Thoracic aorta (tissue), 2 donors: ENCODE results near the gene PEPD. TPM values are rescaled to one million over a fixed set of nuclear protein-coding genes. Genes with fewer than 3 reads are reported as not detected.

Experiments used
- ATAC-seq: fragments of 150-250 bp; one replicate; pipeline ENCODE4 v1.8.0; 2017; ENCODE audit warnings: low read depth; ENCODE audit not compliant: insufficient number of reproducible peaks, low FRiP score
- DNase-seq: peaks from one replicate; pipeline ENCODE4 v3.0.0-alpha.2; 2020; ENCODE audit warnings: low spot score
- H3K27ac ChIP-seq, 2 donors: fragments of 200-600 bp; sonication (generic); 1 replicate in 1 of 2; 2 replicates in 1 of 2; pipeline ENCODE4 v1.5.1; 2016; ENCODE audit warnings: mild to moderate bottlenecking in 2 of 2, moderate library complexity in 2 of 2
- H3K27me3 ChIP-seq: fragments of 200-600 bp; sonication (generic); replicated peaks from 2 replicates; pipeline ENCODE4 v1.6.0; 2016; ENCODE audit warnings: mild to moderate bottlenecking; ENCODE audit not compliant: insufficient read depth
- H3K36me3 ChIP-seq: fragments of 200-600 bp; sonication (generic); one replicate; pipeline ENCODE4 v1.5.1; 2016
- H3K4me1 ChIP-seq, 2 donors: fragments of 200-600 bp; sonication (generic); 1 replicate in 1 of 2; 2 replicates in 1 of 2; pipeline versions ENCODE4 v1.5.1 to v1.6.0; 2016; ENCODE audit warnings: low read depth in 2 of 2, mild to moderate bottlenecking in 1 of 2; ENCODE audit not compliant: control insufficient read depth in 1 of 2
- H3K4me3 ChIP-seq: fragments of 200-600 bp; sonication (generic); 2 replicates; pipeline ENCODE4 v1.5.1; 2016; ENCODE audit warnings: mild to moderate bottlenecking
- H3K9me3 ChIP-seq: fragments of 200-600 bp; sonication (generic); 2 replicates; pipeline ENCODE4 v1.5.1; 2016
- CTCF ChIP-seq: fragments of 200-600 bp; sonication (generic); IDR thresholded peaks from one replicate; pipeline ENCODE4 v1.5.1; 2019; ENCODE audit warnings: antibody characterized with exemption
- total RNA-seq, 2 donors: library from RNA; depleted of rRNA; stranded (reverse); fragments of >200 nt; gene quantifications; one replicate each; pipeline versions ENCODE4 v1.1.0 to v1.2.3, GENCODE V29; 2016

PEPD gene
- total RNA-seq, 2 donors from 2014 or later = 48.7 to 70.9 TPM

DNA sequence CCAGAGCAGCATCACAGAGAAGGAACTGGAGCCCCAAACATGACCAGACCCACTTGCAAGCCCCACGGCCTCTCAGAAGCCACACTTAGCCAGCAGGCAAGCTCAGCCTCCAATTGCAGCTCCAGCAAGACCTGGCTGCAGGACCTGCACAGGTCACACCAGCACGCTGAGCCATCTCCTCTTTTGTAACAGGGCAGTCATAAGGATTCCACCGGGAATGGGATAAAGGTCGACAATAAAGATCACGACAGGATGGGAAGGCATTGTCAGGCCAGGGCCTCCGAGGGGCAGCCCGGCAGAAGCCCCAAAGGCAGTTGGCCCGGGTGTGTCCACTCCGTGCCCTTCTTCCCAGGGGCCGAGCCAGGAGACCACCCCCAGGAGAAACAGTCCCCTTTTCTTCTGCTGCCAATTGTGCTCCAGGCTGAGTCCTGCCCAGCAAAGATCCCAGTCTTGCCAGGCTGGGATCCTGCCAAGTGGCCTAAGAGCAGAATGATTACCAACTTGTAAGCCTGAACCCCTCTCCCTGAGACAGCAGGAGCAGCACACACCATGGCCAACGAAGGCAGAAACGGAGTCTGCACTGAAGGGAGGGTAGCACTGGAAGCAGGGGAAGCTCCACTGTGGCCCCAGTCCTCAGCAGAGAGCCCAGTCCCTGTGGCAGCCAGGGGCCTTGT lies 12.5 kb downstream of the PEPD start:
- Histone ChIP-seq H3K27ac (no peak overlapping the region), H3K9me3 (no peaks in the 10 kb centered on the region), H3K36me3 (peaks cover 10% of the 10 kb centered on the region), H3K4me1 (no peaks in the 10 kb centered on the region), H3K4me3 (no peak overlapping the region), H3K27me3 (no peaks in the 10 kb centered on the region)
- no peak for ATAC-seq
- TF ChIP-seq CTCF = no peak
- no peak for DNase-seq

- H3K4me3 ChIP-seq = no peak overlapping the region
- no peak for ATAC-seq
- no peak for TF ChIP-seq CTCF
- DNase-seq = no peak
- H3K36me3 ChIP-seq = peaks cover 10% of the 10 kb centered on the region
- no peaks in the 10 kb centered on the region for H3K4me1 ChIP-seq
- H3K9me3 ChIP-seq = no peaks in the 10 kb centered on the region
- no peak overlapping the region for H3K27ac ChIP-seq
- no peaks in the 10 kb centered on the region for H3K27me3 ChIP-seq
These were observed 13.2 kb downstream of the PEPD start for GRCh38 chr19:33508431-33508830.

DNA sequence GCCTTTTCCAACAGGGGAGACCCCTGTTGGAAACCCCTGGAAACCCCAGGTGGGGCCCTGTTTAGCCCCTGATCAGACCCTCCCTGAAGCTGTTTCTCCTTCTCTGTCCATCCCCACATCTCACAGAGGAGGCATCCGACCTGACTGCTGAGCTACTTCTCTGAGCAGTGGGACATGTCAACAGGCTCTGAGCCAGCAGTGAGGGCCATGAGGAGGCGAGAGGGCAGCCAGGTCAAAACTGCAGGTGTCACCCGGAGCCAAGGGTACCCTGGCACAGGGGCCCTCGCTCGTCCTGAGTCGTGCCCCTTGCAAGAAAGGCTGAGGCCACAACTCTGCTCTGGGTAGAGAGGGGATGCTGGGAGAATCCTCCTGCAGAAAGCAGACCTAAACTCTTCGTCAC lies 13.6 kb downstream of the PEPD start:
- H3K27me3 ChIP-seq = no peaks in the 10 kb centered on the region
- H3K9me3 ChIP-seq = no peaks in the 10 kb centered on the region
- no peak for ATAC-seq
- peaks cover 10% of the 10 kb centered on the region for H3K36me3 ChIP-seq
- H3K4me3 ChIP-seq = no peak overlapping the region
- DNase-seq = no peak
- no peak for TF ChIP-seq CTCF
- H3K27ac ChIP-seq = no peak overlapping the region
- no peaks in the 10 kb centered on the region for H3K4me1 ChIP-seq

GRCh38 chr19:33507021-33507956 lies 14.3 kb downstream of the PEPD start:
- Histone ChIP-seq H3K4me3 (no peak overlapping the region), H3K36me3 (peaks cover 10% of the 10 kb centered on the region), H3K9me3 (no peaks in the 10 kb centered on the region), H3K27me3 (no peaks in the 10 kb centered on the region), H3K27ac (no peak overlapping the region), H3K4me1 (no peaks in the 10 kb centered on the region)
- TF ChIP-seq CTCF = no peak
- DNase-seq (no peak), ATAC-seq (no peak)

DNA sequence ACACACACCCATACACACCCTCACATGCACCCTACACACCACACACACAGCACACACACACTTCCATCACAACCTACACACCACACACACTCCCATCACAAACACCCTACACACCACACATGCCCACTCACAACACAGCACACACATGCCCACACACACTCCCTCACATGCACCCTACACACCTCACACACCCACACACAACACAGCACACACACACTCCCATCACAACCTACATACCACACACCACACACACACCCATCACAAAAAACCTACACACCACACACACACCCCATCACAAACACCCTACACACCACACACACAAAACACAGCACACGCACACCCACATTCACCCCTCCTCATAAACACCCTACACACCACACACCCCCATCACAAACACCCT lies 15.1 kb downstream of the PEPD start:
- no peak for TF ChIP-seq CTCF
- H3K27me3 ChIP-seq = no peaks in the 10 kb centered on the region
- no peak for ATAC-seq
- DNase-seq = no peak
- H3K4me3 ChIP-seq = no peak overlapping the region
- H3K4me1 ChIP-seq = no peaks in the 10 kb centered on the region
- peaks cover 10% of the 10 kb centered on the region for H3K36me3 ChIP-seq
- no peak overlapping the region for H3K27ac ChIP-seq
- H3K9me3 ChIP-seq = no peaks in the 10 kb centered on the region
